Measurements from ENCODE around the gene CXCR3. TPM values are rescaled to one million over a fixed set of nuclear protein-coding genes. Genes with fewer than 3 reads are reported as not detected.

The CXCR3 gene
- total and polyA plus RNA-seq, 2 of the 13 experiments (the other 11 are each of a cell fraction or from before 2014, with no cell fraction given) = 0.18 TPM; not detected in 1

DNA sequence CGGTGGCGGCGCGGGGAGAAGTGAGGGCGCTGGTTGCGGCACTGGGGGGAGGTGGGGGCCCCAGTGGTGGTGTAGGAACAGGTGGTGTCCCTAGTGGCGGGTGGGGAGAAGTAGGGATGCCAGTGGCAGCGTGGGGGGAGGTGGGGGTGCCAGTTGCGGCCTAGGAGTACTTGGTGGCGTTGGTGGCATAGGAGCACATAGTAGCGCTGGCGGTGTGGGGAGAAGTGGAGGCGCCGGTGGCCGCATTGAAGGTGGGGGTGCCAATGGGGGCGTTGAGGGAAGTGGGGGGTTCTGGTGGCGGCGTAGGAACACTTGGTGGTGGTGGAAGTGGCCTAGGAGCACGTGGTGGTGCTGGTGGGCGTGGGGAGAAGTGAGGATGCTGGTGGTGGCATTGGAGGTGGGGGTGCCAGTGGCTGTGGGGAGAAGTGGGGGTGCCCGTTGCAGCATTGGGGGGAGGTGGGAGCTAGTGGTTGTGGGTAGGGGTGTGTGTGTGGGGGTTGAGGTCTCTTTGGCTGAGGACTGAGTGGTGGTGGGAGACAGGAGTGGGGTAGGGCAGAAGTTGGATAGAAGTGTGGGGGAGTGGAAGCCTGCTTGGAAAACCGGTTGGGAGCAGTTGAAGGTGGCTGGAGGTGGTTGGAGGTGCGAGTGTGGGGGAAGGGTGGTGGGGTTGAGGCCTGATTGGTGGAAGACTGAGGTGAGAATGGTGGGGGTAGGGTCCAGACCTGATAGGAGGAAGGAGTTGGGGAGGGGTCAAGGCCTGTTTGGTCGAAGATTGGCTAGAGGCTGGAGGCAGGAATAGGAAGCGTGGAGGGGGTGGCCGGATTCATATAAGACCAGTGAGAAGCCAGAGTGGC lies 38.9 kb downstream of the CXCR3 start:
- no TSS peak for BruUV-seq (replicated peaks)
- no peak overlapping the region for H3K4me2 ChIP-seq (ENCODE audit: low read depth, low read length)
- no peaks in the 10 kb centered on the region for H3K79me2 ChIP-seq (ENCODE audit: insufficient read depth, low read length)
- DNase-seq (ENCODE audit: low spot score) (no peak), FAIRE-seq (no peak), ATAC-seq (peak; percentile 46)
- no peaks in the 10 kb centered on the region for H3K27me3 ChIP-seq (ENCODE audit: control insufficient read depth in 1 of 2, insufficient read depth in 2 of 2, low read length in 2 of 2)
- ChIA-PET CTCF (ENCODE audit: low intra/inter-chr PET ratio, low total read pairs) (no interaction called here), POLR2A (no interaction called here)
- no peak overlapping the region for H2AFZ ChIP-seq (ENCODE audit: low read length)
- no peak overlapping the region for H3K9ac ChIP-seq (ENCODE audit: insufficient read depth, low read depth, low read length)
- no peaks in the 10 kb centered on the region for H3K36me3 ChIP-seq (replicated peaks in 1 of 2; ENCODE audit: control insufficient read depth in 1 of 2, insufficient read depth in 2 of 2, low read length in 2 of 2)
- in situ Hi-C loops (cut with HindIII; ENCODE audit: extremely low pct_ligation_motif_present, low pct_unique_long_range_greater_than_20kb) = no loop called here
- H3K4me3 ChIP-seq (replicated peaks in 1 of 3; ENCODE audit: insufficient read depth in 1 of 3, low read depth in 2 of 3, low read length in 3 of 3) = no peak overlapping the region
- TF ChIP-seq PAWR (CRISPR knock-in tag; IDR thresholded peaks at IDR 0.05; ENCODE audit: borderline replicate concordance) = no peak
- TF ChIP-seq REST (IDR thresholded peaks at IDR 0.05; ENCODE audit: borderline replicate concordance in 1 of 2, low read depth in 1 of 2, low read length in 2 of 2) = no peak
- no peak for TF ChIP-seq MLLT10 (CRISPR knock-in tag; IDR thresholded peaks at IDR 0.05)
- TF ChIP-seq FLYWCH1 (CRISPR knock-in tag; IDR thresholded peaks at IDR 0.05) = no peak
- no peak for TF ChIP-seq ZNF713 (CRISPR knock-in tag; IDR thresholded peaks at IDR 0.05)
- TF ChIP-seq HNRNPH1 (optimal IDR thresholded peaks at IDR 0.05; ENCODE audit: low read depth, low read length) = no peak
- no peak for TF ChIP-seq AKAP8 (CRISPR knock-in tag; IDR thresholded peaks at IDR 0.05)
- TF ChIP-seq, protein P1, sequence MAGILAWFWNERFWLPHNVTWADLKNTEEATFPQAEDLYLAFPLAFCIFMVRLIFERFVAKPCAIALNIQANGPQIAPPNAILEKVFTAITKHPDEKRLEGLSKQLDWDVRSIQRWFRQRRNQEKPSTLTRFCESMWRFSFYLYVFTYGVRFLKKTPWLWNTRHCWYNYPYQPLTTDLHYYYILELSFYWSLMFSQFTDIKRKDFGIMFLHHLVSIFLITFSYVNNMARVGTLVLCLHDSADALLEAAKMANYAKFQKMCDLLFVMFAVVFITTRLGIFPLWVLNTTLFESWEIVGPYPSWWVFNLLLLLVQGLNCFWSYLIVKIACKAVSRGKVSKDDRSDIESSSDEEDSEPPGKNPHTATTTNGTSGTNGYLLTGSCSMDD (CRISPR knock-in tag; IDR thresholded peaks at IDR 0.05) = no peak
- no peak for TF ChIP-seq ATF5 (CRISPR knock-in tag; IDR thresholded peaks at IDR 0.05; ENCODE audit: low read depth)
- no peak overlapping the region for H3K27ac ChIP-seq (ENCODE audit: extremely low read length, insufficient read depth, low read length)
- no peaks in the 10 kb centered on the region for H3K9me3 ChIP-seq (ENCODE audit: low read length)
- WGBS (ENCODE audit: low lambda C conversion rate) = 98% methylated on average over 26 of the region's 26 CpGs
- intact Hi-C loops (cut with micrococcal nuclease; ENCODE audit: unreplicated experiment) = no loop called here
- no peaks in the 10 kb centered on the region for H4K20me1 ChIP-seq (ENCODE audit: insufficient read depth, low read length)
- H3K4me1 ChIP-seq (ENCODE audit: insufficient read depth, low read length) = no peaks in the 10 kb centered on the region

All from HepG2 (cell line).